Epithelial cell of esophagus (primary cell): Measurements from ENCODE around the gene LRRC40.
"Not testable (repeated sequence)": the region's sequence is repeated elsewhere in the genome, so short reads cannot be mapped to it uniquely, and the experiment has no call there.

ENCODE experiments used
- DNase-seq: peaks from one replicate; pipeline ENCODE4 v3.0.0; 2010; ENCODE audit warnings: low read depth
- H3K4me3 ChIP-seq: 2 replicates; pipeline ENCODE4 v1.5.1; 2011; ENCODE audit warnings: mild to moderate bottlenecking, low read length, control low read depth
- TF ChIP-seq, protein P1 (sequence below): IDR thresholded peaks from 2 replicates; pipeline ENCODE4 v1.5.1; 2011; ENCODE audit warnings: low read depth, mild to moderate bottlenecking, low read length, control low read depth, inconsistent platforms; ENCODE audit not compliant: insufficient read depth; ENCODE audit errors: missing control alignments

The LRRC40 gene

GRCh38 chr1:70188522-70188921 lies 16.9 kb downstream of the LRRC40 start:
- H3K4me3 ChIP-seq = no peak overlapping the region
- TF ChIP-seq, protein P1, sequence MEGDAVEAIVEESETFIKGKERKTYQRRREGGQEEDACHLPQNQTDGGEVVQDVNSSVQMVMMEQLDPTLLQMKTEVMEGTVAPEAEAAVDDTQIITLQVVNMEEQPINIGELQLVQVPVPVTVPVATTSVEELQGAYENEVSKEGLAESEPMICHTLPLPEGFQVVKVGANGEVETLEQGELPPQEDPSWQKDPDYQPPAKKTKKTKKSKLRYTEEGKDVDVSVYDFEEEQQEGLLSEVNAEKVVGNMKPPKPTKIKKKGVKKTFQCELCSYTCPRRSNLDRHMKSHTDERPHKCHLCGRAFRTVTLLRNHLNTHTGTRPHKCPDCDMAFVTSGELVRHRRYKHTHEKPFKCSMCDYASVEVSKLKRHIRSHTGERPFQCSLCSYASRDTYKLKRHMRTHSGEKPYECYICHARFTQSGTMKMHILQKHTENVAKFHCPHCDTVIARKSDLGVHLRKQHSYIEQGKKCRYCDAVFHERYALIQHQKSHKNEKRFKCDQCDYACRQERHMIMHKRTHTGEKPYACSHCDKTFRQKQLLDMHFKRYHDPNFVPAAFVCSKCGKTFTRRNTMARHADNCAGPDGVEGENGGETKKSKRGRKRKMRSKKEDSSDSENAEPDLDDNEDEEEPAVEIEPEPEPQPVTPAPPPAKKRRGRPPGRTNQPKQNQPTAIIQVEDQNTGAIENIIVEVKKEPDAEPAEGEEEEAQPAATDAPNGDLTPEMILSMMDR = no peak
- DNase-seq = no peak

DNA sequence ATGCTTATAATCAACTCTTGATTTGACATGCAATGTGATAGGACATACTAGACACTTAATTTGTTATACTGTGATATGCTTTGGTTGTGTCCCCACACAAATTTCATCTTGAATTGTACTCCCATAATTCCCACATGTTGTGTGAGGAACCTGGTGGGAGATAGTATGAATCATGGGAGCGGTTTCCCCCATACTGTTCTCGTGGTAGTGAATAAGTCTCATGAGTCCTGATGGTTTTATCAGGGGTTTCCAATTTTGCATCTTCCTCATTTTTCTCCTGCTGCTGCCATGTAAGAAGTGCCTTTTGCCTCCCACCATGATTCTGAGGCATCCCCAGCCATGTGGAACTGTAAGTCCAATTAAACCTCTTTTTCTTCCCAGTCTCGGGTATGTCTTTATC lies 20.2 kb downstream of the LRRC40 start:
- H3K4me3 ChIP-seq, DNase-seq: not testable (repeated sequence)

GRCh38 chr1:70171512-70171911 lies 33.9 kb downstream of the LRRC40 start:
- TF ChIP-seq, protein P1 = no peak
- no peak overlapping the region for H3K4me3 ChIP-seq
- no peak for DNase-seq

GRCh38 chr1:70169018-70169839 lies 36.1 kb downstream of the LRRC40 start:
- TF ChIP-seq, protein P1 = no peak
- H3K4me3 ChIP-seq = no peak overlapping the region
- no peak for DNase-seq

DNA sequence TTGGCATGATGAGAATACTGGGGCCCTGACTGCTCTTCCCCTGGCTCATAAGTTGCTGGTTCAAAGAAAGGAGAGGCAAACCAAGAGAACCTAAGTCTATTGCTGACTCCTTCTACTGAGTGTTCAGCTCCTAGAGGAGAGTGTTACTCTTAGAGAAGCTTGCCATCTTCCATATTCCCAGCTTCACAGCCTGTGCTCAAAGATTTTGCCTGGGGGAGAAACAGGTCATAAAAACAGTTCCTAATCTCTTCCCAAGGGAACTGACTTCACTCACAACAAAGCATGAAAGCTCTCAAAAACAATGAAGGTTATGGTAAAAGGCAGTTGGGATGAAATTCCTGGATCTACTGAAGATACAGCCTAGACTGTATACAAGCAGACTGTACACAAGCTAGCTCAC lies 37.1 kb downstream of the LRRC40 start:
- TF ChIP-seq, protein P1 = no peak
- no peak for DNase-seq
- no peak overlapping the region for H3K4me3 ChIP-seq

DNA sequence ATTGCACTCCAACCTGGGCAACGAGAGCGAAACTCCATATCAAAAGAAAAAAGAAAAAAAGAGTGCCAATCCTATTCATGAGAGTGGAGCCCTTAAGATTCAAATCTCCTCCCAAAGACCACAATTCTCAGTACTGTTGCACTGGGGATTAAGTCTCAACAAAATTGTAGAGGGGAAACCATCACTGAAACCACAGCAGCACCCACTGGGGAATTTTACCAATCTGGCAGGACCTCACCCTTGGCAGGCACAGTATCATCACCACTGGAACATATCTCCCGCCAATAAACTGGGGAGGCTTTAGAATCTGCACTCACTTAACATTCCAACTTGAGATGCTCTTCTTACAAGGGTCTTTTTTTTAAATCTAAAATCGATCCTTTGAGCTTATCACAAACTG lies 41.0 kb downstream of the LRRC40 start:
- DNase-seq = no peak
- TF ChIP-seq, protein P1 = no peak
- H3K4me3 ChIP-seq = no peak overlapping the region

- DNase-seq = peak; percentile 38
- TF ChIP-seq, protein P1 = no peak
These were observed 48.8 kb downstream of the LRRC40 start for GRCh38 chr1:70156529-70157120.

More at GRCh38 chr1:70156529-70157120, 48.8 kb downstream of the LRRC40 start:
- no peak overlapping the region for H3K4me3 ChIP-seq
